ENCODE results near the gene AGMO. TPM values are rescaled to one million over a fixed set of nuclear protein-coding genes. Genes with fewer than 3 reads are reported as not detected.

AGMO gene
- total RNA-seq, 2 experiments from 2014 or later = not detected

GRCh38 chr7:15557686-15558085 lies 4.1 kb downstream of the AGMO start:
- Mint-ChIP-seq H3K27me3 (no peaks in the 10 kb centered on the region), H3K4me1 (ENCODE audit: low read depth) (no peaks in the 10 kb centered on the region), H3K36me3 (ENCODE audit: low read depth) (no peaks in the 10 kb centered on the region), H3K27ac (no peak overlapping the region), H3K9me3 (peaks cover 2% of the 10 kb centered on the region), H3K4me3 (no peak overlapping the region)
- DNase-seq (no peak), ATAC-seq (no peak)
- intact Hi-C loops (cut with micrococcal nuclease) = no loop called here
- POLR2A ChIA-PET = no interaction called here
- CTCF ChIA-PET = no interaction called here
- no peak for TF ChIP-seq CTCF (IDR thresholded peaks at IDR 0.05)

GRCh38 chr7:15557186-15557585 lies 4.6 kb downstream of the AGMO start:
- intact Hi-C loops (cut with micrococcal nuclease) = no loop called here
- Mint-ChIP-seq H3K4me3 (no peak overlapping the region), H3K4me1 (ENCODE audit: low read depth) (no peaks in the 10 kb centered on the region), H3K27ac (no peak overlapping the region), H3K9me3 (peaks cover 2% of the 10 kb centered on the region), H3K27me3 (no peaks in the 10 kb centered on the region), H3K36me3 (ENCODE audit: low read depth) (no peaks in the 10 kb centered on the region)
- no peak for TF ChIP-seq CTCF (IDR thresholded peaks at IDR 0.05)
- no peak for ATAC-seq
- DNase-seq = no peak
- ChIA-PET CTCF (no interaction called here), POLR2A (no interaction called here)

DNA sequence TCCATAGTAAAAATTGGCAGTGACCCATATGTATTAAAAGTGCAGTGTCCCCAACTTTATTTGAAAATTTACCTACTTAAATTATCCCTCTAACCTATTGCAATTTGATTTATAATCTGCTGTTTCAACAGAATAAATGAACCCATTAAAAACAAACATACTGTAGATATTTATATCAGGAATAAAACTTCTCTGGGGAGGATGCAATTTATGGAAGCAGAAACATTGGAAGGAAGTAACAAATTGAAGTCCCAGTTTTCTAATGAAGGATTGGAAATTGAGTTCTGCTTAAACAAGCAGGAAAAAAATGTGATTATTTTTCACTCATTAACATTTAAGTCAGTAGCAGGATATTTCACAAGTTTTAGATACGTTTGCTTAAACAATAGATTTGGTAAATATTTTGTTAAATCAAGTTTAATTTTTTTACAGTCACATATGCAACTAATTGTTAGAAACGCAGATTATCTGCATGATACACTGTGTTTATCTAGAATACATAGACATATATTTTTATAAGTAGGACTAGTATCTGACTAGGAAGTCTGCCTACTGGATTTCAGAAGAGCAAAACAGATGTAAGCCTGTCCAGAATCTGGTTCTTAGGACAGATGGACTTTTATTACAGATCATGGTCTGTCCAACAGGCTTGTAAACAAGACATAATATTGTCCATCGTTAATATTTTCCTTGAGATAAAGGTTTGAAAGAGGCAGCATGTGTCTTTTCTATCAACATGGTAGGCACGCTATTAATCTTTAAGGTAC lies 5.3 kb downstream of the AGMO start:
- ATAC-seq = no peak
- intact Hi-C loops (cut with micrococcal nuclease) = no loop called here
- Mint-ChIP-seq H3K9me3 (peaks cover 2% of the 10 kb centered on the region), H3K27me3 (no peaks in the 10 kb centered on the region), H3K4me3 (no peak overlapping the region), H3K36me3 (ENCODE audit: low read depth) (no peaks in the 10 kb centered on the region), H3K4me1 (ENCODE audit: low read depth) (no peaks in the 10 kb centered on the region), H3K27ac (no peak overlapping the region)
- no peak for TF ChIP-seq CTCF (IDR thresholded peaks at IDR 0.05)
- no peak for DNase-seq
- ChIA-PET POLR2A (no interaction called here), CTCF (interaction anchor here (0.7 kb wide), 1 partner anchor 21 kb away, joined by 3 read pairs; no protein-coding TSS in a partner anchor)

DNA sequence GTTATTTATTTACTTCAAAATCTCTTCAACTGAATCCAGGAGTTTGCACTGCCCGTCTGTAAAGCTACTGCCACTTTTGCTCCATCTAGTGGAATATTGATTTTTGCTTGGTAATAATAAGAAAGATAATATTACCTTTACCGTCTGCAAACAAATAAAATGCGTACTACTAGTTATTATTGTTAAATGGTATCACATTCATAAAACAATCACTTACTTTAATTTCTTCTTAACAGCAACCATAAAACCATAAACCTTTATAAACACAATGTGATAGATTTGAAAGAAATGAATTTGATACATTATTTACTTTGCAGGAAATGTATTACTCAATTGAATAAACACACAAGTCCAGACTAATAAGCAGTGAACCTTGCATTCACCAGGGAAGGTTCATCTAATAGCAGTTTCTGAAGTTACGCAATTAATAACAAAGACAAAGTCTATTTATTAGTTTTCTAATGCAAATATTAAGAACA lies 6.4 kb downstream of the AGMO start:
- ATAC-seq (no peak), DNase-seq (no peak)
- Mint-ChIP-seq H3K4me3 (no peak overlapping the region), H3K4me1 (ENCODE audit: low read depth) (no peaks in the 10 kb centered on the region), H3K9me3 (peaks cover 2% of the 10 kb centered on the region), H3K36me3 (ENCODE audit: low read depth) (no peaks in the 10 kb centered on the region), H3K27me3 (no peaks in the 10 kb centered on the region), H3K27ac (no peak overlapping the region)
- POLR2A ChIA-PET = no interaction called here
- CTCF ChIA-PET = no interaction called here
- no peak for TF ChIP-seq CTCF (IDR thresholded peaks at IDR 0.05)
- intact Hi-C loops (cut with micrococcal nuclease) = no loop called here

DNA sequence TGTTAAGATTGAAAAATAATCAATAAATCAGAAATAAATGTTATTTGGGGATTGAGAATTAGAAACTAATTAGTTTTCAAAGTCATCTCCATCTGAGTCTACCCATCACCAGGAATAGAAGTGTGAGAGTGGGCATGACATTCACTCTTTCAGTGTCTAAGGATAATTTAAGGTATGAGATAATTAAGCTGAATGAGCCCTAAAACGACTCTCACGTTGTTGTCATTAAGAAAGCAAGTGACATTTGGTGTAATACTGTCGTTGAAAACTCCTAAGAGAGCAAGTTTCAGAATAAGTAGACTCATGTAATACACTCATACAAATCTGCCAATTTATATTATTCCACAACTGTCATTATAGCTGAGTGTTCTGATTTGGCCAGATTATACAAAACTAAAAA lies 7.1 kb downstream of the AGMO start:
- ChIA-PET CTCF (no interaction called here), POLR2A (no interaction called here)
- no peak for TF ChIP-seq CTCF (IDR thresholded peaks at IDR 0.05)
- Mint-ChIP-seq H3K27ac (no peak overlapping the region), H3K4me3 (no peak overlapping the region), H3K27me3 (no peaks in the 10 kb centered on the region), H3K9me3 (peaks cover 2% of the 10 kb centered on the region), H3K36me3 (ENCODE audit: low read depth) (no peaks in the 10 kb centered on the region), H3K4me1 (ENCODE audit: low read depth) (no peaks in the 10 kb centered on the region)
- ATAC-seq = no peak
- intact Hi-C loops (cut with micrococcal nuclease) = no loop called here
- no peak for DNase-seq
